SH-SY5Y (cell line): ENCODE results near the gene USHBP1.

Source experiments
- GATA2 ChIP-seq: IDR thresholded peaks from 2 replicates; pipeline ENCODE4 v1.6.1; 2011; ENCODE audit warnings: mild to moderate bottlenecking, low read depth, low read length
- GATA3 ChIP-seq: IDR thresholded peaks from 2 replicates; pipeline ENCODE4 v1.6.1; 2011; ENCODE audit warnings: low read depth, mild to moderate bottlenecking, low read length, moderate library complexity

DNA sequence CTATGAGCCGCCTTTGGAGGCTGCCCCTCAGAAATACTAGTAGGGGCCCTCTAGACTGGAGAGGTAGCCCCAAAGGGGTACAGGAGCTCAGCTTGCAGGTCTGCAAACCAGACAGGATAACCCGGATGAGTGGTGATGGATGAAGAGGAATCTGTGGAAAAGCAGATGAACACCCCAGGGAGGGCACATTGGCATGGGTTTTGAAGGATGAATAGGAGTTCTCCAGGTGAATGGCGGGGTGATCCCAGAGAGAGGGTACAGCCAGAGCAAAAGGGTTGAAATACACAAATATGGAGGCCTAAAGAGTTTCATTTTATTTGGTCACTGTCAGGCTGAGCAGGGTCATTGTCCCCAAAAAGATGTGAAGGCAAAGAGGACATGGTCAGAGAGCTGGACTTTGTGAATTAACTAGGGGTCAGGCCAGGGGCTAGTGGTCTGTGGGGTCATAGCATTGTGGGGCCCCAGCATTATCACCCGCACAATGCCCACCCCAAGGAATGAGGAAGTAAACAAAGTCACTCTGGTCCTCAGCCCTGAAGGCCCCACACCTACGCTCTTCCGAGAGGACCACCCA is 23.6 kb downstream of the USHBP1 start:
- TF ChIP-seq GATA2 (no peak), GATA3 (no peak)
